ENCODE results near the gene POLD1. TPM values are rescaled to one million over a fixed set of nuclear protein-coding genes. Genes with fewer than 3 reads are reported as not detected.
A peak's percentile ranks its signal among the peaks of the same experiment; 100 is the strongest.

POLD1 gene
- total RNA-seq, 4 donors from 2014 or later: 10.8 to 28.2 (median 15.5) TPM

GRCh38 chr19:50381881-50382729, 2.0 kb upstream of the POLD1 start:
- Histone ChIP-seq H3K4me3 (no peak overlapping the region), H3K27me3 (no peaks in the 10 kb centered on the region), H3K27ac (peak overlapping the region in 1 of 4 donors; percentile 70), H3K36me3 (peaks cover 0 to 70% (median 24%) of the 10 kb centered on the region in 3 donors), H3K9me3 (no peaks in the 10 kb centered on the region), H3K4me1 (peaks cover 0 to 69% (median 29%) of the 10 kb centered on the region in 4 donors)
- WGBS, 2 donors: 90 to 92% methylated on average over 33 to 57 of the region's 58 CpGs
- DNase-seq (ENCODE audit: low spot score in 2 of 2): no peak
- TF ChIP-seq CTCF (IDR thresholded peaks at IDR 0.05) (no peak), POLR2A (IDR thresholded peaks at IDR 0.05) (no peak), EP300 (IDR thresholded peaks at IDR 0.05) (no peak)

- 54 to 62% methylated on average over 21 of the region's 21 CpGs for WGBS, 2 donors
- Histone ChIP-seq H3K9me3 (no peaks in the 10 kb centered on the region), H3K27ac (peak overlapping the region; percentile 82 to 92 (median 86)), H3K36me3 (peaks cover 0 to 69% (median 17%) of the 10 kb centered on the region in 3 donors), H3K4me1 (peaks cover 0 to 58% (median 29%) of the 10 kb centered on the region in 4 donors), H3K4me3 (peak overlapping the region; percentile 58 to 69 (median 66)), H3K27me3 (no peaks in the 10 kb centered on the region)
- DNase-seq (ENCODE audit: low spot score in 2 of 2): peak in 1 of 2 donors; percentile 11
- no peak for TF ChIP-seq CTCF (IDR thresholded peaks at IDR 0.05)
- TF ChIP-seq EP300 (IDR thresholded peaks at IDR 0.05): no peak
- no peak for TF ChIP-seq POLR2A (IDR thresholded peaks at IDR 0.05)
These were observed 921 bp upstream of the POLD1 start for GRCh38 chr19:50383001-50383851.

- H3K36me3 ChIP-seq: peaks cover 0 to 52% (median under 1%) of the 10 kb centered on the region in 3 donors
- H3K4me1 ChIP-seq: peaks cover 0 to 41% (median 21%) of the 10 kb centered on the region in 4 donors
- 6 to 11% methylated on average over 25 to 26 of the region's 26 CpGs for WGBS, 2 donors
- H3K27me3 ChIP-seq: no peaks in the 10 kb centered on the region
- H3K27ac ChIP-seq: peak overlapping the region; percentile 82 to 92 (median 86)
- TF ChIP-seq CTCF (IDR thresholded peaks at IDR 0.05) (no peak), POLR2A (IDR thresholded peaks at IDR 0.05) (no peak), EP300 (IDR thresholded peaks at IDR 0.05) (no peak)
- DNase-seq (ENCODE audit: low spot score in 2 of 2): no peak
- H3K9me3 ChIP-seq: no peaks in the 10 kb centered on the region
- H3K4me3 ChIP-seq: peak overlapping the region; percentile 58 to 69 (median 66)
These were observed 763 bp downstream of the POLD1 start for GRCh38 chr19:50384685-50385535.

- Histone ChIP-seq H3K4me1 (peaks cover 0 to 24% (median 9%) of the 10 kb centered on the region in 4 donors), H3K9me3 (no peaks in the 10 kb centered on the region), H3K4me3 (no peak overlapping the region), H3K27ac (peak overlapping the region in 1 of 4 donors; percentile 28), H3K36me3 (peaks cover 0 to 41% (median 0%) of the 10 kb centered on the region in 3 donors), H3K27me3 (no peaks in the 10 kb centered on the region)
- 79 to 86% methylated on average over 21 of the region's 21 CpGs for WGBS, 2 donors
- TF ChIP-seq EP300 (IDR thresholded peaks at IDR 0.05): no peak
- no peak for TF ChIP-seq POLR2A (IDR thresholded peaks at IDR 0.05)
- no peak for TF ChIP-seq CTCF (IDR thresholded peaks at IDR 0.05)
- DNase-seq (ENCODE audit: low spot score in 2 of 2): no peak
These were observed 3.2 kb downstream of the POLD1 start for GRCh38 chr19:50387176-50387867.

All from tibial nerve (tissue), 4 donors.